NCI-H748 (cell line): Measurements from ENCODE around the gene TTC39B.

Experiments used
- DNase-seq: peaks from one replicate; lab custom pipeline; 2025; ENCODE audit not compliant: unreplicated experiment; lab: John Stamatoyannopoulos, UW

Gene TTC39B

GRCh38 chr9:15137089-15137488 is 169.9 kb downstream of the TTC39B start:
- DNase-seq: no peak

GRCh38 chr9:15136646-15137045 is 170.4 kb downstream of the TTC39B start:
- no peak for DNase-seq

- DNase-seq: peak; percentile 91
Measured at GRCh38 chr9:15135164-15135792, 171.7 kb downstream of the TTC39B start.

GRCh38 chr9:15133488-15133887 is 173.5 kb downstream of the TTC39B start:
- DNase-seq: no peak

GRCh38 chr9:15132091-15132490 is 174.9 kb downstream of the TTC39B start:
- DNase-seq: no peak

GRCh38 chr9:15131094-15131493 is 175.9 kb downstream of the TTC39B start:
- DNase-seq: no peak

GRCh38 chr9:15127831-15128230 is 179.2 kb downstream of the TTC39B start:
- DNase-seq: no peak

DNA sequence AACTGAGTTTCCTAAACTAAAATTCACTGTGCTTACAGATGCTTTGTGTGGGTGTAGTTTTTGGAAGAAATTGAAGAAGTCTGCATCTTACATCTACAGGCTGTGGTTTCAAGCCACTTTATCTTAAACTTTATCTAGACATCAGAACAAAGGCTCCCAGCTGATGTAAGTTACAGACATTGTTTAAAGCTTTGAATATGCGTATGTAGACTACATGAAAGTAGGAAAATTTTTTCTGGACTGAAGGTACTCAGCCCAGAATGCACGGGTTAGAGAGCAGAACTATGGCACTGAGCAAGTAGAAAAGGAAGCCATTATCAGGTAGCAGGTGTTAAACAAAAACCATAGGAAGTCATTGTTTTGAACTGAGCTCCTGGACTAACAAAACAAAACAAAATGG is 185.4 kb downstream of the TTC39B start:
- DNase-seq: no peak

GRCh38 chr9:15116130-15116580 is 190.9 kb downstream of the TTC39B start:
- peak; percentile 12 for DNase-seq

DNA sequence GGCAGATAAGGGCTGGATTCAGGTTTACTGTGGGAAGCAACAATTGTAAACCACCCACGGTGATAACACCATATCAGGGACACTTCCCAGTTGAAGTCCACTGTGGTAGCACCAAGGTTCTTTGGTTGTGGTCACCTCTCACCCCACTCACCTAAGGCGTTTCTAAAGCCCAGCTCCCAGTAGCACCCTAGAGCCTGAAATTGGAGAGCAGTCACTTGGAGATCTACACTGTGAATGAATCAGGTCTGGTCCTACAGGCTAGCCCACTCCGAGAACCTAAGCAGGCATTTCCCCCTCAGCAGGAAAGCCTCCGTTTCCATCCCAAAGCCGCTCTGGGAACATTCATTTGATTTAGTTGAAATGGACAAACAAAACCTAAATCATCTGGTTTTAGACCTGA is 191.3 kb downstream of the TTC39B start:
- no peak for DNase-seq

- DNase-seq: no peak
Measured at GRCh38 chr9:15115041-15115440, 192.0 kb downstream of the TTC39B start.
